ENCODE data around the gene TRAPPC11. TPM values are rescaled to one million over a fixed set of nuclear protein-coding genes. Genes with fewer than 3 reads are reported as not detected.

TRAPPC11 gene
- total and polyA plus RNA-seq, 12 donors = 8.0 to 24.1 (median 19.5) TPM

DNA sequence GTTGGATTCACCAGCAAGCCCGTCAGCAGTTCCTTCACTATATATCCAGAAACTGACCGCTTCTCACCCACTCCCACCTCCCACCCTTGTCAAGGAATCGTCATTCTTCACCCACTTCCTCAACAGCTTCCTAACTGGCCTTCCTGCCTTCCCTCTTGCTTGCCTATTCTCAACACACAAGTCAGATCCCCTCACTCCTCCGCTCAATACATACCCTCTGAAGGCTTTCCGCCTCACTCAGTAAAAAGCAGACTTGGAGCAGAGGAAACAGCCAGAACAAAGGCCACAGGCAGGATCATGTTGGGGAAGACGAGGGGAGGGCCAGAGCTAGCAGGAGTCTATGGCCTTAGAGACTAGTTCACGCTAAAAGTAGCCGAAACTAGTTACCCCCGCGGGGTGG lies 23.8 kb upstream of the TRAPPC11 start:
- H3K9me3 ChIP-seq = no peaks in the 10 kb centered on the region
- TF ChIP-seq, protein P1, sequence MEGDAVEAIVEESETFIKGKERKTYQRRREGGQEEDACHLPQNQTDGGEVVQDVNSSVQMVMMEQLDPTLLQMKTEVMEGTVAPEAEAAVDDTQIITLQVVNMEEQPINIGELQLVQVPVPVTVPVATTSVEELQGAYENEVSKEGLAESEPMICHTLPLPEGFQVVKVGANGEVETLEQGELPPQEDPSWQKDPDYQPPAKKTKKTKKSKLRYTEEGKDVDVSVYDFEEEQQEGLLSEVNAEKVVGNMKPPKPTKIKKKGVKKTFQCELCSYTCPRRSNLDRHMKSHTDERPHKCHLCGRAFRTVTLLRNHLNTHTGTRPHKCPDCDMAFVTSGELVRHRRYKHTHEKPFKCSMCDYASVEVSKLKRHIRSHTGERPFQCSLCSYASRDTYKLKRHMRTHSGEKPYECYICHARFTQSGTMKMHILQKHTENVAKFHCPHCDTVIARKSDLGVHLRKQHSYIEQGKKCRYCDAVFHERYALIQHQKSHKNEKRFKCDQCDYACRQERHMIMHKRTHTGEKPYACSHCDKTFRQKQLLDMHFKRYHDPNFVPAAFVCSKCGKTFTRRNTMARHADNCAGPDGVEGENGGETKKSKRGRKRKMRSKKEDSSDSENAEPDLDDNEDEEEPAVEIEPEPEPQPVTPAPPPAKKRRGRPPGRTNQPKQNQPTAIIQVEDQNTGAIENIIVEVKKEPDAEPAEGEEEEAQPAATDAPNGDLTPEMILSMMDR (IDR thresholded peaks at IDR 0.05) = no peak
- H3K27me3 ChIP-seq = no peaks in the 10 kb centered on the region
- H3K4me1 ChIP-seq = peaks cover 0 to 25% (median 3%) of the 10 kb centered on the region in 9 donors
- peaks cover 0 to 7% (median 0%) of the 10 kb centered on the region in 9 donors for H3K36me3 ChIP-seq
- no peak for DNase-seq
- WGBS, 2 donors = 41 to 56% methylated on average over 10 of the region's 10 CpGs
- peak overlapping the region in 5 of 10 donors; percentile 8 to 48 (median 39) for H3K27ac ChIP-seq
- peak in 5 of 8 donors; percentile 45 to 66 (median 55) for ATAC-seq
- H3K4me3 ChIP-seq = peak overlapping the region in 5 of 10 donors; percentile 3 to 35 (median 16)
- intact Hi-C loops (cut with DNase I) = no loop called here

DNA sequence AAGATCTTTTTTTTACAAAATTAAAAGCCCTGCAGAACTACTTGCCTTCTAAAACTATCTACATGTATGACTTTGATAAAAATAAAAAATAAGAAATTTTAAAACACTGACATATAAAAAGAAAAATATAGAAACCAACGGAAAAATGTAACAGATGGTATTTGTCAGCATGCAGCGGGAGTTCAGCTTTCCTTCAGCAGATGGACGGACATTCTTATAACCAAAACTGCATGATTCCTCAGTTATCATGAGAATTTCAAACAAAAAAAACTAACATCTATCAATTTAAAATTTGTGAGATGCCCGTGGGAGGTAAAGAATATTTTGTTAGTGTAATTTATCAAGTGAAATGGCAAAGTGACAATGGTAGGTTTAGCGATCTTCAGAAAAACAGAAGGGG lies 23.4 kb upstream of the TRAPPC11 start:
- ATAC-seq (no peak), DNase-seq (no peak)
- H3K9me3 ChIP-seq = no peaks in the 10 kb centered on the region
- TF ChIP-seq, protein P1 (IDR thresholded peaks at IDR 0.05) = no peak
- peaks cover 0 to 7% (median 0%) of the 10 kb centered on the region in 9 donors for H3K36me3 ChIP-seq
- H3K27me3 ChIP-seq = no peaks in the 10 kb centered on the region
- H3K4me1 ChIP-seq = peaks cover 0 to 25% (median 3%) of the 10 kb centered on the region in 9 donors
- H3K4me3 ChIP-seq = peak overlapping the region in 5 of 10 donors; percentile 3 to 35 (median 16)
- H3K27ac ChIP-seq = peak overlapping the region in 5 of 10 donors; percentile 8 to 58 (median 46)
- 71 to 84% methylated on average over 5 of the region's 5 CpGs for WGBS, 2 donors
- intact Hi-C loops (cut with DNase I) = no loop called here

DNA sequence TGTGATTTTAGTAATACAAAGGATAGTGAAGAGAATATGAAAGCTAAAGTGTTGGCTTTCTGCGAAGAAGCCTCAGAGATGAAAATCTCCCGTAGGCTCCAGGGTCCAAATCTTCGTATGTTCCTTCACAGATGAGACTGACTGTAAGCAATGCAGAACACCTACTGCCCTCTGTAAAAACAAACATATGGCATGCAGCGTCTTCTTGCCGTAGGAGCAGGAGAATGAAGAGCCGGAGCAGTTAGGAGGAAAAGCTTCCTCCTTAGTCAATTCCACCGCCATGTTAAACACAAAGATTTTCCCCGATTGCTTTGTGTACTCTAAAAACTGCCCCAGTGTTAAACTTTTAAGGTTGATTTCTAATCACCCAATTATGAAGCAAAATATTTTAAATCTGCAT lies 22.6 kb upstream of the TRAPPC11 start:
- WGBS, 2 donors = 89% methylated on average over 8 of the region's 8 CpGs
- no peaks in the 10 kb centered on the region for H3K9me3 ChIP-seq
- DNase-seq = no peak
- no peaks in the 10 kb centered on the region for H3K27me3 ChIP-seq
- TF ChIP-seq, protein P1 (IDR thresholded peaks at IDR 0.05) = no peak
- H3K4me1 ChIP-seq = peaks cover 0 to 25% (median 3%) of the 10 kb centered on the region in 9 donors
- no peak for ATAC-seq
- H3K27ac ChIP-seq = peak overlapping the region in 4 of 10 donors; percentile 3 to 58 (median 44)
- H3K4me3 ChIP-seq = no peak overlapping the region
- H3K36me3 ChIP-seq = peaks cover 0 to 10% (median 0%) of the 10 kb centered on the region in 9 donors
- intact Hi-C loops (cut with DNase I) = no loop called here

DNA sequence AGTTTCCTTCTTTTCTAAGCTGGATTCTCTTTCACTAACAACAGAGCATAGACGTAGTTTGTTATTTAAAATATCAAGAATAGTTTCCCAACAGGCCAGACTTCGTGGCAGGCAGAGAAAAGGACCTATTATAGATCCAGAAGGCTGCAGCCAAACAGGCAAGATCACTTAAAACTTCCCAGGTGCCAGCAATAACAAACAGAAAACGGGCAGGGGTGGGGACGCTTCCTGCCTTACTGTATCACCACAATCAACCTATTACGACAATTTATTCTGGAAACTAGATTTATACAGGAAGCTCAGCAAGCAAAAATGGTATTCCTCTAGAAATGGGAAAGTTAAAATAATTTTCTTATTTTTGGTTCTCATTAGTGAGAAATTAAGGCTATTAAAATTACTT lies 22.2 kb upstream of the TRAPPC11 start:
- Histone ChIP-seq H3K4me1 (peaks cover 0 to 25% (median 3%) of the 10 kb centered on the region in 9 donors), H3K4me3 (no peak overlapping the region), H3K27ac (peak overlapping the region in 3 of 10 donors; percentile 41 to 58 (median 48)), H3K27me3 (no peaks in the 10 kb centered on the region), H3K9me3 (no peaks in the 10 kb centered on the region), H3K36me3 (peaks cover 0 to 15% (median 0%) of the 10 kb centered on the region in 9 donors)
- 53 to 55% methylated on average over 5 of the region's 5 CpGs for WGBS, 2 donors
- TF ChIP-seq, protein P1 (IDR thresholded peaks at IDR 0.05) = no peak
- DNase-seq (no peak), ATAC-seq (peak in 4 of 8 donors; percentile 28 to 76 (median 46))
- intact Hi-C loops (cut with DNase I) = no loop called here
